ENCODE measurements around the gene MXD3. TPM values are rescaled to one million over a fixed set of nuclear protein-coding genes. Genes with fewer than 3 reads are reported as not detected.

The MXD3 gene
- total and polyA plus RNA-seq, 2 donors (not counting 3 experiments of a cell fraction or from before 2014, with no cell fraction given), result 38.4 to 44.2 TPM

DNA sequence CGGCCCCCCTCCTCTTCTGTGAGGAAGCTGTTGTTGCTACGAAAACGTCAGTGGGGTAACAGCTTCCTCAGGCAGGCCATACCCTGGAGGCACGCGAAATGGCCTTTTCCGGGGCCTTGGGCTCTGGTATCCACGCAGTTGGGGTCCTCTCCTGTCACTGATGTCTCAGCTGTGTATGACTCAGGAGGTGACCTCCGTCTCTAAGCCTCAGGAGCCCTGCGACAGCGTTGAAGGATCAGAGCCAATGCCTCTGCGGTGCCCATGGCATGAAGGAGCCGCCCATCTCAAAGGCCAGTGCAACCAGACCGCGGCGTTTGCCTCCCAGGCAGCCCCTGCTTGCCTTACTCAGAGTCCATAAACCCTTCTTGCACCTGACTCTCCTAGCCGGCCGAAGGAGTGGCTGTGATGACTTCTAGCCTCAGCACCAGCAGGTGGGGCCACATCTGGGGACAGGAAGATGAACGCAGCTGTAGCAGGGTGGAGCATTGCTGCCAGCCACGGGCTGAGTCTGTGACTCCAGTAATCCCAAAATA is 1.0 kb upstream of the MXD3 start:
- H3K27ac ChIP-seq (ENCODE audit: insufficient read depth, low read depth, low read length), result peak overlapping the region; percentile 54
- no peak for DNase-seq (ENCODE audit: low read depth, low spot score)
- peaks cover 22% of the 10 kb centered on the region for H3K4me1 ChIP-seq (ENCODE audit: control insufficient read depth, extremely low read depth, insufficient read depth, low read length)
- no peaks in the 10 kb centered on the region for H3K9me1 ChIP-seq (replicated peaks; ENCODE audit: control insufficient read depth, extremely low read depth, insufficient read depth, low read length)
- dilution Hi-C loops (cut with MboI; ENCODE audit: extremely low pct_ligation_motif_present, low sequenced_read_pairs), result no loop called here
- no peaks in the 10 kb centered on the region for H4K20me1 ChIP-seq (replicated peaks; ENCODE audit: control insufficient read depth, extremely low read depth, insufficient read depth, low read length)
- ChIA-PET POLR2A (no interaction called here), CTCF (interaction anchor here (1.0 to 1.2 kb wide), 4 partner anchors 15 to 199 kb away, joined by 4 to 9 read pairs (median 4); no protein-coding TSS in a partner anchor)
- peak overlapping the region; percentile 50 for H3K9ac ChIP-seq (replicated peaks; ENCODE audit: extremely low read depth, insufficient read depth, low read length)
- peak overlapping the region; percentile 21 to 43 (median 26) for H3K4me3 ChIP-seq (replicated peaks in 1 of 3; ENCODE audit: insufficient read depth in 1 of 3, low read depth in 1 of 3, low read length in 3 of 3)
- H3K36me3 ChIP-seq (ENCODE audit: control insufficient read depth in 2 of 2, extremely low read depth in 1 of 2, insufficient read depth in 2 of 2, low read length in 2 of 2), result peaks cover 0 to 6% of the 10 kb centered on the region in 2 experiments
- H3K9me3 ChIP-seq (replicated peaks; ENCODE audit: control insufficient read depth, insufficient read depth, low read length), result no peaks in the 10 kb centered on the region
- peaks cover 10% of the 10 kb centered on the region for H3K79me2 ChIP-seq (ENCODE audit: control insufficient read depth, insufficient read depth, low read length)
- BruUV-seq (replicated peaks), result TSS peak; percentile 75
- H2AFZ ChIP-seq (ENCODE audit: low read depth, low read length), result peak overlapping the region; percentile 19
- intact Hi-C loops (cut with micrococcal nuclease), result loop anchor here (1.0 to 5.0 kb wide), 5 partner anchors 9 to 660 kb away; partner anchors contain the start of genes LMAN2, PRELID1 and RAB24
- no peak for FAIRE-seq
- H3K4me2 ChIP-seq (ENCODE audit: insufficient read depth, low read length), result peak overlapping the region; percentile 76
- H3K27me3 ChIP-seq (ENCODE audit: control insufficient read depth in 2 of 2, insufficient read depth in 2 of 2, low read length in 2 of 2), result no peaks in the 10 kb centered on the region
- TF ChIP-seq POLR2A (IDR thresholded peaks at IDR 0.05; ENCODE audit: low read depth, low read length) (no peak), FOS (IDR thresholded peaks at IDR 0.05; ENCODE audit: borderline replicate concordance, insufficient read depth, low read length) (no peak), POLR2AphosphoS5 (IDR thresholded peaks at IDR 0.05; ENCODE audit: insufficient read depth, low read depth, low read length) (no peak), JUN (IDR thresholded peaks at IDR 0.05; ENCODE audit: borderline replicate concordance, insufficient read depth, insufficient read length, low read depth) (no peak), EZH2 (IDR thresholded peaks at IDR 0.05; ENCODE audit: borderline replicate concordance, low read depth, low read length, severe bottlenecking) (no peak), MYC (IDR thresholded peaks at IDR 0.05; ENCODE audit: low read depth, low read length) (no peak), GATA2 (IDR thresholded peaks at IDR 0.05; ENCODE audit: insufficient read depth, insufficient read length, low read depth, low read length) (no peak)
- TF ChIP-seq, protein P1, sequence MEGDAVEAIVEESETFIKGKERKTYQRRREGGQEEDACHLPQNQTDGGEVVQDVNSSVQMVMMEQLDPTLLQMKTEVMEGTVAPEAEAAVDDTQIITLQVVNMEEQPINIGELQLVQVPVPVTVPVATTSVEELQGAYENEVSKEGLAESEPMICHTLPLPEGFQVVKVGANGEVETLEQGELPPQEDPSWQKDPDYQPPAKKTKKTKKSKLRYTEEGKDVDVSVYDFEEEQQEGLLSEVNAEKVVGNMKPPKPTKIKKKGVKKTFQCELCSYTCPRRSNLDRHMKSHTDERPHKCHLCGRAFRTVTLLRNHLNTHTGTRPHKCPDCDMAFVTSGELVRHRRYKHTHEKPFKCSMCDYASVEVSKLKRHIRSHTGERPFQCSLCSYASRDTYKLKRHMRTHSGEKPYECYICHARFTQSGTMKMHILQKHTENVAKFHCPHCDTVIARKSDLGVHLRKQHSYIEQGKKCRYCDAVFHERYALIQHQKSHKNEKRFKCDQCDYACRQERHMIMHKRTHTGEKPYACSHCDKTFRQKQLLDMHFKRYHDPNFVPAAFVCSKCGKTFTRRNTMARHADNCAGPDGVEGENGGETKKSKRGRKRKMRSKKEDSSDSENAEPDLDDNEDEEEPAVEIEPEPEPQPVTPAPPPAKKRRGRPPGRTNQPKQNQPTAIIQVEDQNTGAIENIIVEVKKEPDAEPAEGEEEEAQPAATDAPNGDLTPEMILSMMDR (IDR thresholded peaks at IDR 0.05; ENCODE audit: extremely low read depth in 1 of 2, insufficient read depth in 1 of 2, low read depth in 1 of 2, low read length in 2 of 2), result no peak
- TF ChIP-seq, protein P2, sequence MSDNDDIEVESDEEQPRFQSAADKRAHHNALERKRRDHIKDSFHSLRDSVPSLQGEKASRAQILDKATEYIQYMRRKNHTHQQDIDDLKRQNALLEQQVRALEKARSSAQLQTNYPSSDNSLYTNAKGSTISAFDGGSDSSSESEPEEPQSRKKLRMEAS (IDR thresholded peaks at IDR 0.05; ENCODE audit: insufficient read depth, insufficient read length), result no peak

Measured in endothelial cell of umbilical vein (primary cell).